PFSK-1 (cell line): ENCODE results near the gene GSE1.

ENCODE experiments used
- FOXP2 ChIP-seq: optimal IDR thresholded peaks from 2 replicates; pipeline ENCODE3; 2011; ENCODE audit warnings: borderline replicate concordance, control low read depth, inconsistent platforms; ENCODE audit not compliant: insufficient read depth; ENCODE audit errors: extremely low read length, extremely low read depth
- POLR2AphosphoS5 ChIP-seq: IDR thresholded peaks from 2 replicates; pipeline ENCODE4 v1.6.1; 2012; ENCODE audit warnings: low read depth, mild to moderate bottlenecking, control low read depth, low read length, moderate library complexity
- SIN3A ChIP-seq: IDR thresholded peaks from 2 replicates; pipeline ENCODE4 v1.6.1; 2012; ENCODE audit warnings: mild to moderate bottlenecking, low read length, moderate library complexity, borderline replicate concordance; ENCODE audit not compliant: insufficient read depth
- TAF1 ChIP-seq: IDR thresholded peaks from 2 replicates; pipeline ENCODE4 v1.6.1; 2012; ENCODE audit warnings: low read length, control low read depth, borderline replicate concordance; ENCODE audit not compliant: insufficient read depth
- TF ChIP-seq, protein P1 (sequence below), 2 experiments: IDR thresholded peaks; 2 replicates each; pipeline versions ENCODE4 v1.6.1 to v1.8.0; 2011 to 2012; ENCODE audit warnings: low read depth in 2 of 2, low read length in 2 of 2, control low read depth in 1 of 2, inconsistent platforms in 1 of 2, mild to moderate bottlenecking in 1 of 2, moderate library complexity in 1 of 2; ENCODE audit not compliant: insufficient read depth in 1 of 2

GRCh38 chr16:85661740-85662481 is 48.8 kb downstream of the GSE1 start:
- no peak for TF ChIP-seq TAF1
- no peak for TF ChIP-seq POLR2AphosphoS5
- no peak for TF ChIP-seq SIN3A
- TF ChIP-seq, protein P1, sequence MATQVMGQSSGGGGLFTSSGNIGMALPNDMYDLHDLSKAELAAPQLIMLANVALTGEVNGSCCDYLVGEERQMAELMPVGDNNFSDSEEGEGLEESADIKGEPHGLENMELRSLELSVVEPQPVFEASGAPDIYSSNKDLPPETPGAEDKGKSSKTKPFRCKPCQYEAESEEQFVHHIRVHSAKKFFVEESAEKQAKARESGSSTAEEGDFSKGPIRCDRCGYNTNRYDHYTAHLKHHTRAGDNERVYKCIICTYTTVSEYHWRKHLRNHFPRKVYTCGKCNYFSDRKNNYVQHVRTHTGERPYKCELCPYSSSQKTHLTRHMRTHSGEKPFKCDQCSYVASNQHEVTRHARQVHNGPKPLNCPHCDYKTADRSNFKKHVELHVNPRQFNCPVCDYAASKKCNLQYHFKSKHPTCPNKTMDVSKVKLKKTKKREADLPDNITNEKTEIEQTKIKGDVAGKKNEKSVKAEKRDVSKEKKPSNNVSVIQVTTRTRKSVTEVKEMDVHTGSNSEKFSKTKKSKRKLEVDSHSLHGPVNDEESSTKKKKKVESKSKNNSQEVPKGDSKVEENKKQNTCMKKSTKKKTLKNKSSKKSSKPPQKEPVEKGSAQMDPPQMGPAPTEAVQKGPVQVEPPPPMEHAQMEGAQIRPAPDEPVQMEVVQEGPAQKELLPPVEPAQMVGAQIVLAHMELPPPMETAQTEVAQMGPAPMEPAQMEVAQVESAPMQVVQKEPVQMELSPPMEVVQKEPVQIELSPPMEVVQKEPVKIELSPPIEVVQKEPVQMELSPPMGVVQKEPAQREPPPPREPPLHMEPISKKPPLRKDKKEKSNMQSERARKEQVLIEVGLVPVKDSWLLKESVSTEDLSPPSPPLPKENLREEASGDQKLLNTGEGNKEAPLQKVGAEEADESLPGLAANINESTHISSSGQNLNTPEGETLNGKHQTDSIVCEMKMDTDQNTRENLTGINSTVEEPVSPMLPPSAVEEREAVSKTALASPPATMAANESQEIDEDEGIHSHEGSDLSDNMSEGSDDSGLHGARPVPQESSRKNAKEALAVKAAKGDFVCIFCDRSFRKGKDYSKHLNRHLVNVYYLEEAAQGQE (IDR thresholded peaks at IDR 0.05; ENCODE audit: insufficient read depth in 1 of 2, low read depth in 2 of 2, low read length in 2 of 2): no peak
- TF ChIP-seq FOXP2: no peak
